Cardiac fibroblast (primary cell): Measurements from ENCODE around the gene TGM6.

ENCODE experiments used
- DNase-seq, 2 donors: peaks; one replicate each; pipeline versions ENCODE4 v3.0.0 to v3.0.0-alpha.2; 2010; ENCODE audit warnings: low read depth in 2 of 2
- H3K4me3 ChIP-seq, 2 donors: replicated peaks in 1 of 2; 1 replicate in 1 of 2; 2 replicates in 1 of 2; pipeline ENCODE4 v1.5.1; 2011; ENCODE audit warnings: low read depth in 2 of 2, low read length in 2 of 2, mild to moderate bottlenecking in 2 of 2, moderate library complexity in 1 of 2
- CTCF ChIP-seq: IDR thresholded peaks from one replicate; pipeline ENCODE4 v1.5.1; 2011; ENCODE audit warnings: low read depth, mild to moderate bottlenecking, low read length, inconsistent platforms

The TGM6 gene

GRCh38 chr20:2467412-2467811, 86.7 kb downstream of the TGM6 start:
- no peak overlapping the region for H3K4me3 ChIP-seq
- TF ChIP-seq CTCF: no peak
- DNase-seq: no peak

GRCh38 chr20:2468581-2469407, 88.1 kb downstream of the TGM6 start:
- DNase-seq: peak in 1 of 2 donors; percentile 21
- peak overlapping the region; percentile 87 to 89 for H3K4me3 ChIP-seq
- TF ChIP-seq CTCF: no peak

- peak overlapping the region; percentile 87 to 89 for H3K4me3 ChIP-seq
- DNase-seq: peak; percentile 57 to 59
Measured at GRCh38 chr20:2469991-2470422, 89.3 kb downstream of the TGM6 start.

GRCh38 chr20:2470423-2471193, 89.9 kb downstream of the TGM6 start, which contains the start of gene SNRPB:
Gene SNRPB (minus strand): TSS chr20:2470789. CDS start chr20:2470690, 99 bp downstream.
- DNase-seq: peak; percentile 100
- no peak for TF ChIP-seq CTCF
- peak within 1 kb of the TSS; percentile 87 to 89 for H3K4me3 ChIP-seq

More at GRCh38 chr20:2469991-2470422, 89.3 kb downstream of the TGM6 start:
- no peak for TF ChIP-seq CTCF

- DNase-seq: peak; percentile 84
- H3K4me3 ChIP-seq: no peak overlapping the region
- TF ChIP-seq CTCF: no peak
Measured at GRCh38 chr20:2473516-2473915, 92.8 kb downstream of the TGM6 start.

- no peak for TF ChIP-seq CTCF
- DNase-seq: no peak
- H3K4me3 ChIP-seq: no peak overlapping the region
Measured at GRCh38 chr20:2475850-2476741, 95.4 kb downstream of the TGM6 start.
